DLD1 (cell line): ENCODE measurements around the gene PRKAR1B.

ENCODE experiments used
- in situ Hi-C: cut with HindIII; loops from 2 replicates; pipeline ENCODE4 v1.10.0; 2017; ENCODE audit warnings: low sequenced_read_pairs

PRKAR1B gene

GRCh38 chr7:607938-608337 lies 119.1 kb downstream of the PRKAR1B start:
- in situ Hi-C loops, result no loop called here

GRCh38 chr7:605661-606450 lies 121.2 kb downstream of the PRKAR1B start:
- in situ Hi-C loops, result no loop called here

- in situ Hi-C loops, result no loop called here
Measured at GRCh38 chr7:604884-605531, 122.1 kb downstream of the PRKAR1B start.

- in situ Hi-C loops, result no loop called here
Measured at GRCh38 chr7:604001-604883, 122.8 kb downstream of the PRKAR1B start.

GRCh38 chr7:603152-603951 lies 123.7 kb downstream of the PRKAR1B start:
- in situ Hi-C loops, result no loop called here

- in situ Hi-C loops, result no loop called here
Measured at GRCh38 chr7:602341-603141, 124.5 kb downstream of the PRKAR1B start.

GRCh38 chr7:601595-602340 lies 125.3 kb downstream of the PRKAR1B start:
- in situ Hi-C loops, result no loop called here

- in situ Hi-C loops, result no loop called here
Measured at GRCh38 chr7:601036-601594, 126.0 kb downstream of the PRKAR1B start.

- in situ Hi-C loops, result no loop called here
Measured at GRCh38 chr7:600149-601035, 126.7 kb downstream of the PRKAR1B start.

- in situ Hi-C loops, result no loop called here
Measured at GRCh38 chr7:598899-599298, 128.2 kb downstream of the PRKAR1B start.

GRCh38 chr7:597348-598178 lies 129.5 kb downstream of the PRKAR1B start:
- in situ Hi-C loops, result no loop called here

- in situ Hi-C loops, result no loop called here
Measured at GRCh38 chr7:596819-597182, 130.3 kb downstream of the PRKAR1B start.

GRCh38 chr7:596071-596818 lies 130.8 kb downstream of the PRKAR1B start:
- in situ Hi-C loops, result no loop called here

- in situ Hi-C loops, result no loop called here
Measured at GRCh38 chr7:595621-596010, 131.5 kb downstream of the PRKAR1B start.

- in situ Hi-C loops, result no loop called here
Measured at GRCh38 chr7:594920-595620, 132.0 kb downstream of the PRKAR1B start.
